ENCODE measurements around the gene ROBO1.

- no peak for TF ChIP-seq CTCF (conservative IDR thresholded peaks at IDR 0.05)
- TF ChIP-seq ZFX (IDR thresholded peaks at IDR 0.05) = no peak
Measured at GRCh38 chr3:78860567-78860966, 907.2 kb downstream of the ROBO1 start.
